NCI-H1092 (cell line): Measurements from ENCODE around the gene VTI1A.

Experiments used
- DNase-seq: peaks from one replicate; lab custom pipeline; 2025; lab: John Stamatoyannopoulos, UW

VTI1A gene

DNA sequence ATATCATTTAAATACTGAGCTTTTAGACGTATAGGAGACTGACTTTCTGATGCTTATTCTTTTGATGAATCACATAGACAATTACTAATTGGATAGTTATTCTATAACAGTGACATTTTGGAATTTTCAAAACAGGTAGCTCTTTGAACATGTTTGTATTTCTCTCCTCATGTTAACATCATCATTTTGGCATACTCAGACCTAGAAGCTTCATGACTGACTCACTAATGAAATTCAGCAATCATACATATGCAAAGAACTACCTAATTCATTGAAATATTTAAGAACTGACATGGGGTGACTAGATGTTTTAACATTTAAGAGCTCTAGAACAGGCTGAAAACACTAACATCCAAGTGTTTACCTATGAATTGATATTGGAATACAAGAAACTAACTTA lies 192.3 kb downstream of the VTI1A start:
- no peak for DNase-seq

- no peak for DNase-seq
These were observed 193.6 kb downstream of the VTI1A start for GRCh38 chr10:112640638-112641037.

DNA sequence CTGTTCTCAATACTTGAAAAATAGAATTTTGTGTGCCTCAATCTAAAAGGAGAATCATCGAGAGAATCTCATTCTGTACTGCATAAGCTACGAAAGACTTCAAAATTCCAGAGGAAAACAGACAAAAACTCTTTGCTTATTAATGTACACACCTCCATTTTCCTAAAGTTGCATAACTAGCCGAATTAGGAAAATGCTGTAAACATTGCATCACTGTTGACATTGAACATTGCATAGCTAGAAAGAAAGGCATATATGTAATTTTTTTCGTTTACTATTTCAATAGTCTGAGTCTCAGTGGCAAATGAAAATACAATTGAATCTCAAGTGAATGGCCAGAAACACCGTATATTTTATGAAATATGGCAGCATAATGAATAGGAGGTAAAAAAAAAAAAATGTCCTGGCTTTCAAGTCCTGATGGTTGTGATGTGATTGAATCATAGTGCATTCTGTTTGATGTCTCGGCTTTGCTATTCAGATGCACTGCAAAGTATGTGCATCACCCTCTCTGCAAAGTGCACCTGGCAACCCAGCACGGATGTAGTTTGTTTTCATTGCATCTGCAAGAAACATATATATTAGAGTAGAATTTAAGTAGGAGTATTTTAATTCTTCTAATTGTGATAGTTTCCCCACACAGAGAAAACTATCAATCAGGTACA lies 196.7 kb downstream of the VTI1A start:
- DNase-seq, result no peak

- DNase-seq, result no peak
These were observed 197.2 kb downstream of the VTI1A start for GRCh38 chr10:112644265-112644645.

- no peak for DNase-seq
These were observed 202.2 kb downstream of the VTI1A start for GRCh38 chr10:112649006-112649821.

DNA sequence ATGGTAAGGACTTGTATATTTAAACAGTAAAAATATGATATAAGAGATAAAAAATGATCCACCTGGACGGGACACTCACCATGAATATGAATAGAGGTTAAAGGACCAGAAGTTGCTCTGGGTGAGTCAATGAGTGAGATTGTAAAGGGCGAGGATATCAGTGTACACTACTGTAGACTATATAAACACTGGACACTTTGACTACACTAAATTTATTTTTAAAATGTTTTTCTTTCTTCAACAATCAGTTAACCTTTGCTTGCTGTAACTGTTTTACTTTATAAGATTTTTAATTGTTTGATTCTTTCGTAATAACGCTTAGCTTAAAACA lies 202.8 kb downstream of the VTI1A start:
- DNase-seq, result no peak

GRCh38 chr10:112650588-112651030 lies 203.6 kb downstream of the VTI1A start:
- DNase-seq, result no peak

DNA sequence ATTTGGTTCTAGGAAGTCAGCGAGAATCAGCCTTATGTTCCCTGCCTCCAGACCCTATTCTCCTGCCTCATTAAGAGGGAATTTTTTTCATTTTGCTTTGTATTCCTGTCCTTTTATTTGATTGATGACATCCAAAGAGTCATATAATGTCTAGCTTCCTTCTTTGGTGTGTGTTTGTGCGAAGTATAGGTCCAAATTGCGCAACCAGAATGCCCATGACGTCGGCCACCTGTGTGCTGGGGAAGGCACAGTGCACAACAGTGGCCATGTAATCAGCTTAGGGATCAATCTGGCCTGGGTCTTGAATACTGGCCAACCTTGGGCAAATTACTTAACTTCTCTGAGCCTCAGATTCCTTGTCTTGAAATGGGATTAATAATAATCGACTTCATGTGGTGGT lies 206.2 kb downstream of the VTI1A start:
- no peak for DNase-seq

DNA sequence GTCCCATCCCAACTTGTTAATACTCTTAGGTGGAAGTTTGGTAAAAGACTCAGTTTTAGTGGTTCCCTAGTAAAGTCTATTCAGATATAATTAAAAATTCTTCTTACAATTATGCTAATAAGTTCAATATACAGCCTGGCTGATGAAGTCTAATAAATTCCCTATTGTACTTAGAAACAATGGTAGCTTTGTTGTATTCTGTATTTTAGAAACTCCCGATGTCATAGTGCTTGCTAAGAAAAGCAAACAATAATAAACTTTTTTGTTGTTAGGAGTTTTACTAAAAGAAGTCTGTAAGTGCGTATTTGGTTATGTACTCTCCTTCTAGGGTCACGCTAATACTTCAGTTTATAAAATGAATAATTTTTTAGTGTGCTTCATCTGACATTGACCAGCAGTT lies 206.8 kb downstream of the VTI1A start:
- DNase-seq, result no peak

DNA sequence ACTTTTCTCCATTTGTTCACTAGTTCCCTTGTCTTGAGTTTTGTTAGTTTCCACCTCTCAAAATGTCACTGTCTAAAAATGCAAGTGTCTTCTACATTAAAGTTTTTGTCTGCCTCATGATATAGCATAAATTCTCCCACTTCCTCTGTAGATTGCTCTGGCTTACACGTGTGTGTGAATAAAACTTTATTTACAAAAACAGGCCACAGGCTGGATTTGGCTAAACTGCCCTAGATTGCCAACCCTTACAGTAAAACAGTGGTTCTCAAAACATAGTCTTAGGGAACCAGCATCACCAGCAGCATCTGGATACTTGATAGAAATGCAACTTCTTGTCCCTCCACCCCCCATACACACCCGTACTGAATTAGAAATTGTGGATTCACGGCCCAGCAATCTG lies 207.8 kb downstream of the VTI1A start:
- no peak for DNase-seq

- no peak for DNase-seq
These were observed 208.7 kb downstream of the VTI1A start for GRCh38 chr10:112655722-112656121.

GRCh38 chr10:112658465-112658864 lies 211.4 kb downstream of the VTI1A start:
- no peak for DNase-seq

DNA sequence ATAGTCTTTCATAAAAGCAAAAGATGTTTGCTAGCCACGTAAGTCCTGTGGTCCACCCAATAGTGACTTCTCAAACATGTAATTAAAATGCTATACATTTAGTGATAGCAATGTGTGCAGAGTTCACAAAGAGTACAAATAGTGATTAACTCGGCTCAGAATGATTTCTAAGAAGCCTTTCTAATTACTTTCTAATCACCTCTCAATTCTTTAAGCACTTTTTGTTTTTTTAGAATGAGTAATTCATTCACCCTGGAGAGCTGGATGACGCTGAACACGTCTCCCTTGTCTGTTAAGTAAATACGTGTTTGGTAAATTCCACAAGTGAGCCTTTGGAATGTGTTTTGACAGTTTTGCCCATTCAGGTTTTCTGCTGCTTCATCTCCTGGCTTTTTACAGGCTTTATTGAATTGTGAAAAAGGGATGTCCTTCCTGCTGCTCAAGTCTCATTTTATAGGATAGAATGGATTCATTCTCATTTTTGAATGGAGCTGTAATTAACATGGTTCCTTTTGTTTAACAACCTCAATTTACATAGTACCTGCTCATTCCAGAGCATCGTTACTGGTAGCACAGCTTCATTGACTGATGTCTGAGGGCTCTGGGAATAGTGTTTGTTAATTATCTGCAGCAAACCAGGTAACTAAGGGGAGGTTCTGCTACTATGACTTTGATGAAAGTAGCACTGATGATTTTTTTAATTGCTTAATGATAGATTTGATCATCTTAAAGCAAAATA lies 212.1 kb downstream of the VTI1A start:
- DNase-seq, result no peak

DNA sequence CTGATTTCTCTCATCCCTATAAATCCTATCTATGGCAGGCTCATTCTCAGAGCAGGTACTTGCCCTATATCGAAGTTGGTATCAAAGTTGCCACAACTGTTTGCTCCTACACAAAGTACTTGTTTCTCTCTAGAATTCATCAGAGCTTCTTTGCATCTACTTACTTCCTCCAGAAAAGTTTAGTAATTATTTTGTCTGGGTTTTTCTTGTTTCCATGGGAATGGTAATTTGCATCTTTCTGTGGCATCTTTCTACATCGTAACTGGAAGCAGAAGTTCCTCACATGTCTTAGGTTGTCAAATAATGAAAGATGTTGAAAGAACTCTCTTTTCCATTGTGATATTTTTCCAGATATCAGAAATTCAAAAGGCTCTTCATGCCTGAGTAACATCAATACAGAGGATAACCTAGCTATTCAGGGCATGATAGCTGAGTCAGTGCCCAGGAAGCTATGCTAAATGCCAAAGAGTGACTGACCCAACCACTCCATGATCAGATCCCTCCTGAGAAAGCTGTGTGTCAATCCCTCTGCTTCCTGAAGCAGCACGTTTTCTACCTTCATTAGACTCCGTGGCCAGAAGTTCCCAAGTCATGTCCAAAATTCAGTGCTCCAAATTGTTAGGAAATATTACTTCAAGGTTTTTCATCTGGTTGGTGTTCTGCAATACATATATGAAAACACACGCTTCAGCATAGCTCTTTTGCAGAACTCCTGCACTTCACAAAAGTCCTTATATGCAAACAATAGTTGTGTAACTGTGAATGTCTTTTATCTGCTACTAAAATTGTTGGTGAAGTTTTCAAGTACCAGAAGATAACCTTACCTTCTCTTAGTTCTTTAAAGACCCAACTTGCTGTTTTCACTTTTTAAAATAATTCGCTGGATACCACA lies 216.5 kb downstream of the VTI1A start:
- no peak for DNase-seq

GRCh38 chr10:112666094-112666493 lies 219.1 kb downstream of the VTI1A start:
- DNase-seq, result no peak

DNA sequence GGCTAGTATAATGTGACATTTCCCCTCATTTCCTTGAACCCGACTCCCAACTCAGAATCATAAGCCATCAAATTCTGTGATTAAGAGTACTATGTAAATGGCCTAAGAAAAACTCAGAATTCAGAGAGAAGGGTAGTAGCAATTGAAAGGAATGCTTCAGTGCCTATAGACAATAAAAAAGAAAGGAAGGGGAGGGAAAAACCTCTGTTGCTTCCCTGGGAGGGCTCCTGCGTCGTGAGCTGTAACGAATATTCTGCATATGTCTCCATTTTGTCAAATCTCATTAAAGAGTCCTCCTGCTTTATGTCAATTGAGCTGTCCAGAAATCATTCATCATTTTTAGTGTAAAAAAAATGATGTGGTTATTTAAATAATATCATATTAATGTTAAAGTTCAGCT lies 223.0 kb downstream of the VTI1A start:
- no peak for DNase-seq

DNA sequence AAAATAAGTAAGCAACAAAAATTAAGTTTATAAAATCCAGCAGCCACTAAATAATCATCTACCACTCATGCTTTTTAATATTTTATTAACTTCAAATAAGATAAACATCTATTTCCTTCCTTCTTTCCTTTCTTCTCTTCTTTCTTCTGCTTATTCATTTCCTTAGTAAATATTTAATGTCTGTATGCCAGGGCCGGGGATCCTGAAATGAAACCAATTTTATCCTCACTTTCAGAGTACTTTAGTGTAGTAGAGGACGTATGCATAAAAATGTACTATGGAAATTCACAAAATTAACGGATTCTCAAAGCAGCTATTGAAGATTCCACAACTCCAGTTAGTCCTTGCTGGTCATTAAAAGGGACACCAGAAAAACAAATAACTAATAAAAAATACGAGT lies 224.7 kb downstream of the VTI1A start:
- no peak for DNase-seq

DNA sequence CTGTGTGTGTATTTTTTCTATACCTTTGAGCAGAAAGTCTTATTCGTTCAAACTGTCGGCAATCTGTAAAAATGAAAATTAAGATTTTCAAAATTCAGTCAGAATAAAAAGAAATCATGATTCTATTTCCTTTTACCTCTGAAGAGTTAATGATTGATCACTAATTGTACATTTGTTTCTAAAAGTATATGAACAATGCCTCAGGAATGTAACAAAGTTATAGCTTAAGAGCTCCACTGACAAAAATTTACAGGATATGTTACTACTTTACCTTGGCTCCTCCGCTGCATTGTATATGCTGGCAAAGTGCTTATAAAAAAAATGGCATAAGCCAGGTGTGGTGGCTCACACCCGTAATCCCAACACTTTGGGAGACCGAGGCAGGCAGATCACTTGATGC lies 225.7 kb downstream of the VTI1A start:
- DNase-seq, result no peak

GRCh38 chr10:112675560-112676083 lies 228.6 kb downstream of the VTI1A start:
- no peak for DNase-seq

DNA sequence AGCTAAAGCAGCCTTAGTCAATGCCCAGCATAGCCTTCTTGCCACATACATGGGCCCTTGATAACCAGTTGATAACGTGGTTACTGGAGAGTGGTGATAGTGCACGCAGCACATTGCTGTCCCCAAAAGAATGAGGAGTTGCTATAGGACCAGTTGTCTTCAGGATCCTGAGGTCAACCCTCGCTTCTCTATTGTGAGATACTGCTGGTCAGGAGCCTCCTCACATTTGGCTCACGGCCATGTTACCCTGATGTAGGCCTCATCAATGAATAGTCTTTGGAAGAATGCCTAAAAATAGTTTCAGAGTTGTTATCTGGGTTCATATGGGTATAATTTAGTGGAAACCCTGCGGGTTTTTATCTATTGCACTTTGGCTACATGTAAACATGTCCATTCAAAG lies 230.7 kb downstream of the VTI1A start:
- no peak for DNase-seq

DNA sequence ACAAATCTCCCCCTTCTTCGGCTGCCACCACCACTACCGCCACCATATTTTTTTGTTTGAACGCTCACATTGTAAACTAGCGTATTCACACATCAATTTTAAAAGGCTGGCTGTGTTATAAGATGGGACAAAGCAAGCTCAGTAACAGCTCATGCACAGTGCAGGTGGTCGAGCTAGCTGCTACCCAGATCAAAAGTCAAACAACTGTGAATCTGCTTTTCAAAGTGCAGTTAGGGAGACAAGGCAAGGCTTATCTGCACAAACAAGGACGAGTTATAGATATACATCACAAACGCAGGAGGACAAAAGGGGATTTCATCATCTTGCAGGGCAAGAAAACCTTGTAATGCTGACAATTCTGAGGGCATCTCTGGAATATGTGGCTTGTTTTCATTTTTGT lies 231.6 kb downstream of the VTI1A start:
- no peak for DNase-seq

DNA sequence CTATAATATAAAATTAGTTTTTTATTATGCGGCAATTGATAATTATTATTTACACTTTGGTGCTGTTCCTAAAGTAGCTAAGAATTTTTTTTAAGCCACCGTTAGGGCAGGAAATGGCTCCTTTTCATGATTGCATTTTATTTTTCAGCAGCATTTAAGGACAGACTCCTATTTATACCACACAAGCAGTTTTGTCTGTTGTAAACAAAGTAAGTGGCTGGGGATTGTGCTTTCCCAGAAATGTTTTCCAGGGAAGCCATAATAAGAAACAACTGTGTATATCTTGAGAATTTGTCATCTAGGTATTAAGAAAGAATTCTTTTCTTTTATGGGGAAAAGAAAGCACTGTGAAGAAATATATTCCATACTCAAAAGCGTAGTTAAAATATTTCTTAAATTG lies 232.0 kb downstream of the VTI1A start:
- DNase-seq, result no peak
